HG03280 (cell line): Measurements from ENCODE around the gene SLC1A5.
"Not testable (repeated sequence)": the region's sequence is repeated elsewhere in the genome, so short reads cannot be mapped to it uniquely, and the experiment has no call there.

Source experiments
- ATAC-seq: cut with Tn5 transposase; IDR thresholded peaks from one replicate; pipeline ENCODE4 v1.9.1; 2021; ENCODE audit warnings: mild to moderate bottlenecking, moderate library complexity; ENCODE audit not compliant: unreplicated experiment

The SLC1A5 gene

DNA sequence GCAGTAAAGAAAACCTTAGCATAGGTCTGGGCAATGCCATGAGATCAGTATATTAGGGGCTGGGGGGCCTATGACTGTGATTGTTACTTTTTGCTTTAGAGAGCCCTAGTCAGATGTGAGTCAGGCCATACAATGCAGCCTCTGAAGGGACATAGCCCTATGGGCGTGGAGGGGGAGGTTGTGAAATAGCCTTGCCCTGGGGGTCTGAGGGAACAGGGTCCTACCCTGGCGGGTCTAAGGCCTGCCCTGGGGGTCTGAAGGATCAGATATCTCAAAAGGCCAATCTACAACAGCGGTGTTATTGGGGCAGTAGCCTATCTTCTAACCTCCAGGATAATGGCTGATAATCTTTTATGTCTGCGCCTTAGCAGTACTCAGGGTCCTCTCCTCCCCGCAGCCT is 13.8 kb upstream of the SLC1A5 start:
- no peak for ATAC-seq

DNA sequence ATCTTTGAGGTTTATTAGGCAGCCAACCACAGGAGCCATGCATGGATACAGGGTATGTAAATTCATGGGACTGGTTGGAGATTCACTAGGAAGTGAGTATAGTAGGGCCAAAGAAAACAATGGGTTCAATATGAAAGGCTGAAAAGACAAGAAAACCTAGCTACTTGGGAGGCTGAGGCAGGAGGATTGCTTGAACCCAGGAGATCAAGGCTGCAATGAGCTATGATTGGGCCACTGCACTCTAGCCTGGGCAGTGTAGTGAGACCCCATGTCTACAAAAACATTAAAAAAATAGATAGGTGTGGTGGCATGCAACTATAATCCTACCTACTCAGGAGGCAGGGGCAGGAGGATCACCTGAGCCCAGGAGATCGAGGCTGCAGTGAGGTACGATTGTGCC is 10.3 kb upstream of the SLC1A5 start:
- no peak for ATAC-seq

DNA sequence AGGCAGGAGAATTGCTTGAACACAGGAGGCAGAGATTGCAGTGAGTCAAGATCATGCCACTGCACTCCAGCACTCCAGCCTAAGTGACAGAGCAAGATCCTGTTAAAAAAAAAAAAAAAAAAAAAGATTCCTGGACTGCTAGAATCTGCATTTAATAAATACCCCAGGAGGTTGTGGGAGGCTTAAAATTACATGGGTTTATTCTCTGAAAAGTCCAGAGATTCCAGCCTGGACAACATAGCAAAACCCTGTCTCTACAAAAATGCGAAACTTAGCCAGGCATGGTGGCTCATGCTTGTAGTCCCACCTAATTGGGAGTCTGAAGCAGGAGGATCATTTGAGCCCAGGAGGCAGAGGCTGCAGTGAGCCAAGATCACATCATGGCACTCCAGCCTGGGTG is 9.5 kb upstream of the SLC1A5 start:
- ATAC-seq: no peak

DNA sequence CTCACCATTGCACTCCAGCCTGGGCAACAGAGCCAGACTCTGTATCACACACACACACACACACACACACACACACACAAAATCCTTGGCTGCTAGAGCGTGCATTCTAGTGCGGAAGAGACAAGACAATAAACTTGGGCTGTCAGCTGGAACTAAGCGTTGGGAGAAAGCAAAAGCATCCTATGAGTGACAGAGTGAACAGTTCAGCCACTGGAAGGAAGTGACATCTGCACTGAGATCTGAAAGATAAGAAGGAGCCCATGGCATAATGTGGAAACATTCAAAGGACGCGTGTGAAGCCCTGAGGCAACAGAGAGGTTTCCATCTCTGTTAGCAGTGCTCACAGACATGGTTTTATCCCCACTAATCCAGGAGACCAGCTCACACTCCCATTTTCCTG is 3.5 kb upstream of the SLC1A5 start:
- ATAC-seq: no peak

DNA sequence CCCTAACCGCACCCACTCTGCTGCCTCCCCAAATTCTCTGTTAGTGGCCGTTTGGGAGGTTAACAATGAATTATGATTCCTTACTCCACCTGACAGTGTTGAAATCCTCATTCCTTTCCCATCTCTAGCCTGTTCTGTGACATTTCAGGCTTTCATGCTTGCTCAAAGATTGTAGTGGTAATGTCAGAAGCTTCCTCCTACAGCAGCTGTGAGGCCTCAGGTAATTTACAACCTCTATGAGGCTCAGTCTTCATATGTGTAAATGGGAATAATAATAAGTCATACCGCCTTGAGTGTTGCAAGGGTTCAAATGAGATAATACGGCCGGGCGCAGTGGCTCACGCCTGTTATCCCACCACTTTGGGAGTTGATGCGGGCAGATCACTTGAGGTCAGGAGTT is 977 bp upstream of the SLC1A5 start:
- no peak for ATAC-seq

DNA sequence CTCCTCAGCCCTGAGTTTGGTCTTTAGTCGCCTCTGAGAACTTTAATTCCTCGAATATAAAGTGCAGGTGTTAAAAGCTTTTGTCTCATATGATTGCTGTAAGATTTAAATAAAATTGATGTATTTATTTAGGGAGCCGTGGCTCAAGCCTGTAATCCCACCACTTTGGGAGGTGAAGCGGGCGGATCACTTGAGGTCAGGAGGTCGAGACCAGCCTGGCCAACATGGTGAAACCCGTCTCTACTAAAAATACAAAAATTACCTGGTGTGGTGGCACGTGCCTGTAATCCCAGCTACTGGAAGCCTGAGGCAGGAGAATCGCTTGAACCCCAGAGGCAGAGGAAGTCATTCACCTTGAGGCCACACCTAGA is 559 bp upstream of the SLC1A5 start:
- ATAC-seq: no peak

DNA sequence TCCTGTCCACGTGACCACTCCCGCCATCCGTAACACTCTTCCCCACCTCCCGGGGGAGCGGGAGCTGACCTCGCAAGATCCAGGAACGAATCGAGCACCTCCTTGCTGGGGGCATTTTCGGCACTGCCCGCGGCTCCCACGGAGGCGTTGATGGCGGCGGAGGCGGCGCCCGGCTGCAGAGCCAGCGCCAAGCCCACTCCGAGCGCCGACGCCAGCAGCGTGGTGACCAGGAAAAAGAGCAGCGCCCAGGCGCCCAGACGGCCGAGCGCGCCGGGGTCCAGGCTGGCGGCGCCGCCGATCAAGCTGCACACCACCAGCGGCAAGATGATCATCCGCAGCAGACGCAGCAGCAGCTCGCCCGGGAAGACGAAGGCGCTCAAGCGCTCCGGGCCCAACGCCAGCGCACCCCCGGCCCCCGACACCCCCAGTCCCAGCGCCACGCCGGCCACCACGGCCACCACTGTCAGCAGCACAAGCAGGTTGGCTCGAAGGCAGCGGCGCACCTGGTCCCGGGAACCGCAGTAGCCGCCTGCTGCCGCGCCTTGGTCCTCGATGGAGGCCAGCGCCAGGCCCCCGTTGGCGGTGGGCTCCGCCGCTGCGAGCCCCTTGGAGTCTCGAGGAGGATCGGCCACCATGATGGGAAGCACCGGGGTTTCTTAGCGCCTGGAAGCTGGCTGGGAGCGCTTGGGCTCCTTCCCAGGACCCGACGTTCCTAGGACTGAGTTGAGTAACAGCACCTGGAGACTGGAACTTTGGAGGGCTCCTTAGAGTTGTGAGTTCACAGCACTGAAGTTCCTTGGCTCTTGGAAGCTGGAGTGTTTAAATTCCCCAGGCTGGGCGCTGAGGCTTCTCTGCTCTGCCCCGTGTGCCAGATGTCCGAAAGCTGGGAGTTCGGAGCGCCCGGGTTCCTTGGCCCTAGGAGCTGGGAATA is 798 bp downstream of the SLC1A5 start:
- ATAC-seq: no peak

DNA sequence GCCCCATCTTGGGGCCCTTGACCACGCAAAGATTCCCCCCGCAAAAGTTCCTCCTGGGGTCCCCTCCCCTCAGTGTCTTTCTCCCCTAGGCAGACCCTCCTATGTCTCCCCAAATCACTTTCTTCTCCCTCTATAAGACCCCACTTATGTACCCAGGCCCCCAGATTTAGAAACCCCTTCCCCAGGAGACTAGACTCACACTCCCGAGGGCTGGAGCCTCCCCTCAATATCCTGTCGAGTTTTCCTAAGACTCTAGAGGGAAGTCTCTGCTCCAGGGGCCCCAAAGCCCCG is 1.4 kb downstream of the SLC1A5 start:
- ATAC-seq: no peak

DNA sequence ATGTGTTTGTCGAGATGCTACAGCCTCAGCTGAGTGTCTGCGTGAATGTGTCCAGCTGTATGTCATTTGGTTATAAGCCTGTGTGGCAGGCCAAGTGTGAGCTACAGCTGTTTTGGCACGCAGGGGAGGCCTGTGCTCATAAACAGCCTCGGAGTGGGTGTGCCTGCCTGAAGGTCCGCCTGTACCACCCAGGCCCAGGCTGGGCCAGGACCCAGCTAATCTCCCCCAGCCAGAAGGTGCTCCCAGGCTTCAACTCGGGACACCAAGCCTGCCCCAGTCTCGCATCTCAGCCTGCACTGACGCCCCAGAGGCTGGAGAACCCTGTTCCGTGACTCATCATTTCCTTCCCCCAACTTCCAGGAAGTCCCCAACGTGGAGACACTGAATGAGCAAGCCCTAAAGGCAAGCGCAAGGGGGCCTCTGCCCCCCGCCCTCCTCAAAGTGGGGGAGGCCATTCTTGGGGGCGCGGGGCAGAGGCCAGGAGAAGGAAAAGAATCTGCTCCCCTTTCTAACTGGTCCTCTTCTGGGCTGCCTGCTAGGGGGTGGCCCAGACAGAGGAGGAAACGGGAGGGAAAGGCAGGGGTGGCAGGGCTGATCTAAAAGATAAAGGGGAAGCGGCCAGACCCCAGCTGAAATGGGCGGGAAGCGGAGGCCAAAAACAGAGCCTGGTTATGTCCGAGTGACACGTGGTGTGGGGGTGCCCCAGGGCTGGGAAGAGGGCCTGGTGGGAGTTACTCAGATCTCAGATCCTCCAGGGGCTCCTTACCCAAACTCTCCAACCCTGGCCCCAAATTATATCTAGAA is 2.0 kb downstream of the SLC1A5 start:
- peak; percentile 23 for ATAC-seq

DNA sequence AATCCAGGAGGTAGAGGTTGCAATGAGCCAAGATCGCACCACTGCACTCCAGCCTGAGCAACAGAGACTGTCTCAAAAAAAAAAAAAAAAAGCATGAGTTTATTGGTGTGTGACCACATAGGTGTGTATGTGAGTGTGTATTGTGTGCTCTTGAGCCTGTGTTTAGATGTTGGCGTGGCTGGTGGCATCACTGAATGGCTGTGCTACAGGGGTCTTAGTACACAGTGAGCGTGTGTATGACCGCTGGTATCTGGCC is 2.5 kb downstream of the SLC1A5 start:
- ATAC-seq: no peak

DNA sequence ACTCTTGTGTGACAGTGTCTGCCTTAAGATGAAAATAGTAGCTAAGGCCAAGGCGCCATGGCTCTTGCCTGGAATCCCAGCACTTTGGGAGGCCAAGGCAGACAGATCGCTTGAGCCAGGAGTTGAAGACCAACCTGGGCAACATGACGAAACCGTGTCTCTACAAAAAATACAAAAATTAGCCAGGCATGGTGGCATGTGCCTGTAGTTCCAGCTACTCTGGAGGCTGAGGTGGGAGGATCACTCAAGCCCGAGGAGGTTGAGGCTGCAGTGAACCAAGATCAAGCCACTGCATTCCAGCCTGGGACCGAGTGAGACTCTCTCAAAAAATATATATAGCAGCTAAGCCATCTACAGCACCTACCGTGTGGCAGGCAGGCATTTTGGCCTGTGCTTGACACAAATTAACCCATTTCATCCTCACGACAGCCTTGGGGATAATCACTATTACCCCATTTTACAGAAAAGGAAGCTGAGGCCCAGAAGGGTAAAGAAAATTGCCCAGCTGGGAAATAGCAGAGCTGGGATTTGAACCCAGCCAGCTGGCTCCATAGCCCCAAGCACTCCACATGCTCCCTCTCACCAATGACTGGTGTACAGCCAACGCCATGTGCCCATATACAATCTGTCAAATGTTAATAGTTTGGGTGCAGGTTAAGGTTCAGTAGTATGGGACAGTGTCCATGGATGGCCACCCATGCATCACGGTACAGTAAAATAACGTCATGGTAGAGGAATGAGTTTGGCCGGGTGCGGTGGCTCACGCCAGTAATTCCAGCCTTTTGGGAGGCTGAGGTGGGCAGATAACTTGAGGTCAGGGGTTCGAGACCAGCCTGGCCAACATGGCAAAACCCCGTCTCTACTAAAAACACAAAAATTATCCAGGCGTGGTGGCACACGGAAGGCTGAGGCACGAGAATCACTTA is 3.1 kb downstream of the SLC1A5 start:
- no peak for ATAC-seq

DNA sequence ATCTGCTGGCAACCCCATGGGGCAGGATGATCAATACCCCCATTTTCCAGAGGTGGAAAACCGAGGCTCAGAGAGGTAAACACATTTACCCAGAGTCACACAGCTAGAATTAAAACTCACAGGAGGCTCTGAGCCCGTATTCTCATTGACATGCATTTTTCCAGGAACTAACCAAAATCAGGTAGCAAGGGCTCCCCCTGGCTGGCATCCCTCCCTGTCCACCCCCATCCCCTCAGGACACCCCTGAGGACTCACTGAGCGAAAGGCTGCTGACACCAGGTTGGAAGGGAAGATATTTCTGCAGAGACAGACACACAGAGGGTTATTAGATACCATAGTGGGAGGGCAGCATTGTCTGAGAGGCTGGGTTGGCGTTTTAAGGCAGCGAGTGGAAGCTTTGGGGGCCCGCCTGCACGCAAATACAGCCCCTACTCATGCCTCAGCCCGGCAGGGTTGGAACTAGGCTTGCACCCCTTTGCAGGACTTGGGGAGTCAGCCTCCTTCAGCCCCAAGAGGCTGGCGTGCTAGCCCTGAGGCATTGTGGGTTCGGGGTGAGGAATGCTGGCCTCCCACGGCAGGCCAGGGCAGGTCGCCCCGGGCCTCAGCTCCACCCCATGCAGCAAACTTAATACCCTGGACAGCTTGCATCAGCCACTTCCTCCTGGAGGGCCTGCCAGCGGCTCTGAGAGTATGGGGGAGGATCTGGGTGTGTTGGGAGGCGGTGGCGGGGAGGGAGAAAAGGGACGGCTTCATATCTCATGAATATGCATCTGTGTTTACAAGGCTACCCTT is 3.9 kb downstream of the SLC1A5 start:
- peak; percentile 35 for ATAC-seq

DNA sequence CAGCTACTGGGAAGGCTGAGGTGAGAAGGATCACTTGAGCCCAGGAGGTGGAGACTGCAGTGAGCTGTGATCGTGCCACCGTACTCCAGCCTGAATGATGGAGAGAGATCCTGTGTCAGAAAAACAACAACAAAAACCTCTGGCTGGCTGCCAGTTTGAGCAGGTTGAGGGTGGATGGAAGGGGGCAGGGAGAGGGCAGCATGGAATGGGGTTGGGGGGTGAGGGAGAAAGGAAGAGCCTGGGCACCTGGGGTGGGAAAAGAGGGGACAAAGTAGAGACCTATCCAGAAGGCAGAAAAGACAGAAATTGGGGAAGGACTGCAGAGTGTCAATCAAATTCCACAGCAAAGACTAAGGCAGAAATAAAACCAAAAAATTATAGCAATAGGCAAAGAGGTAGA is 4.7 kb downstream of the SLC1A5 start:
- no peak for ATAC-seq

DNA sequence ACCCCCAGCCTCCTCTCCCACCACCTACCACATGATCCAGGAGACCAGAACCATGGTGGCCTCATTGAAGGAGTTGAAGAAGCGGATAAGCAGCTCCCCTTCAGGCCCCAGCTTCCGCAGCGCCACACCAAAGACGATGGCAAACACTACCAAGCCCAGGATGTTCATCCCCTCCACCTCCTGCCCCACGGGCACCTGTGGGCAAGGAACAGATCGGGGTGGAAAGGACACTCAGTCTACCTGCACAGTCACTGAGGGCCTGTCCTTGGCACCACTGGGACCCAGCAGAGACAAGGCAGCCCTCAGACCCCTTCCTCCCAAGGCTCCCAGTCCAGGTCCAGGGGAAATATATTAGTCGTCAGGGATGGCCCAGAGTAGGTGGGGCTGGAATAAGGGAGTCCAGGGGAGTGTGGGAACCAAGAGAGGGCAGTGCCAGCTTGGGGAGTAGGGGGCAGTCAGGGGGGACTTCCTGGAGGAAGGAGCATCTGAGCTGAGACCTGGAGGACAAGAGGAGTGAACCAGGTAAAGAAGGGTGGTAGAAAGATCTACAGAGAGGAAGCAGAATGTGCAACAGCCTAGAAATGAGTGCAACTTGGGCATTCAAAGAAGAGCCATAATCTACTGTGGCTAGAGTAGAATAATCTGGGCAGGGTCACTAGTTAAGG is 5.9 kb downstream of the SLC1A5 start:
- ATAC-seq: no peak

DNA sequence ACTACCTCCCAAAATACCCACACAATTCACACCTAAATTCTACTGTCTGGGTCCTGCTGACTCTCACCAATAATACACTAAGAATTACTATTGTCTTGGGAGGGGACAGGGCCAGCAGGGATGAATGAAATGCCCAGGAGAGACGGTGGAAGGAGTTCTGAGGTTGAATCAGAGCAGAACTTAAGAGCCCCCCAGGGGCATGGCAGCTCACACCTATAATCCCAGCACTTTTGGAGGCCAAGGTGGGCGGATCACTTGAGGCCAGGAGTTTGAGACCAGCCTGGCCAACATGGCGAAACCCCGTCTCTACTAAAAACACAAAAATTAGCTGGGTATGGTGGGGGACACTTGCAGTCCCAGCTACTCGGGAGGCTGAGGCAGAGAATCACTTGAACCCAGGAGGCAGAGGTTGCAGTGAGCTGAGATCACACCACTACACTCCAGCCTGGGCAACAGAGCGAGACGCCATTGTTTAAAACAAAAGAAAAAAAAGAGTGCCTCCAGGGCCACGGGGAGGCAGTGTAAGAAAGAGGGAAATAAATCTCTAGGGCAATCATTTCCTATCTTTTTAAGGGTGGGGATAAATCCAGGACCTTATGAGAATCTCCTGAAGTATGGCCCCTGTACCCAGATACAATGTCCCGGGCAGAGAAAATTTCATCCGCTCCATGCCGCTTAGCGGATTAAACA is 10.3 kb downstream of the SLC1A5 start:
- ATAC-seq: not testable (repeated sequence)

DNA sequence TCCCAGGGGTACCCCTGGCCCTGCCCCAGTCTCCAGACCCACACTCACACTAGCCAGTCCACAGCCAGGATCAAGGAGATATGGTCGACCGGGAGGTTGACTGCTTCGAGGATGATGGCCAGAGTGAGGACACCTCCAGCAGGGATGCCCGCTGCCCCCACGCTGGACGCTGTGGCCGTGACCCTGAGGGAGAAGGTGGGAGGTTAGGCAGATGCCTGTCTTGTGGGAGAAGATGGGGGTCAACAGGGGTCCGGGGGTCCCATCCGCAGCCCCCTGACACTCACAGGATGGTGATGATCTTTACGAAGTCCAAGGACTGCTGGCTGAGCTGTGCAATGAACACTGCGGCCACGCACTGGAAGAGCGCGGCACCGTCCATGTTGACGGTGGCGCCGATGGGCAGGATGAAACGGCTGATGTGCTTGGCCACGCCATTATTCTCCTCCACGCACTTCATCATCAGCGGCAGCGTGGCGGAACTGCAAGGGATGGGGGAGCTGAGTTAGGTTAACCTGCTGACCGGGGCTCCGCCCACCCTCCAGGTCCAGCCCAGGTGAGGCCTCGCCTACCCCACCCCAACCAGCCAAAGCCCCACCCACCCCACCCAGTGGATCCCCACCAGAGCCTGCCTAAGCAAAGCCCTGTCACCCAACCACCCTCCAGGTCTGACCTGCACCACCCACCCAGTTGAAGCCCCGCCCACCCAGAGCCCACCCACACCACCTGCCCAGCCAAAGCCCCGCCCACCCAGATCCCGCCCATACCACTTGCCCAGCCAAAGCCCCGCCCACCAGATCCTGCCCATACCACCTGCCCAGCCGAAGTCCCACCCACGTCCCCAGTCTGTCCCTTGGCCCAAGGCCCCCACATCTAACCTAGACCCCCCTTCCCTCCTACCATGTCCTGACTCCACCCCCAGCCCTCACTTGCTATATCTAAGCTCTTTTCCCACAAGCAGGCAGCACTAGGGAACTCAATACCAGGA is 11.2 kb downstream of the SLC1A5 start:
- no peak for ATAC-seq

DNA sequence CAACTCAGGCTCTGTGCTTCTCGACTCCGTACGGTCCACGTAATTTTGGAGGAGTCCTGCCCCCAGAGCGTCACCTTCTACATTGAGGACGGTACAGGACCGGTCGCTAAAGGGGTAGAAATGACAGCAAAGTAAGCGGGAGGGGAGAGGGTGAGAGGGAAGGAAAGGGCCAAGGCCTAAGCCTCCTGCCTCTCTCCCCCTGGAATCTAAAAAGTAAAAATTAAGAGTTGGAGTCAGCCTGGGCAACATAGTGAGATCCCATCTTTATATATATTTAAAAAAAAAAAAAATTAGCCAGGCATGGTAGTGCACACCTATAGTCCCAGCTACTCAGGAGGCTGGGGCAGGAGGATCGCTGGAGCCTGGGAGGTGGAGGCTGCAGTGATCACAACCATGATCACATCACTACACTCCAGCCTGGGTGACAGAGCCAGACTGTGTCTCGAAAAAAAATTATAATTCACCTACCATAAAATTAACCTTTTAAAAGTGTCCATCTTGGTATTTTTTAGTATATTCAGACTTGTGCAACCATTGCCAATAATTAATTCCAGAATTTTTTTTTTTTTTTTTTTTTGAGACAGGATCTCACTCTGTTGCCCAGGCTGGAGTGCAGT is 12.6 kb downstream of the SLC1A5 start:
- ATAC-seq: no peak

DNA sequence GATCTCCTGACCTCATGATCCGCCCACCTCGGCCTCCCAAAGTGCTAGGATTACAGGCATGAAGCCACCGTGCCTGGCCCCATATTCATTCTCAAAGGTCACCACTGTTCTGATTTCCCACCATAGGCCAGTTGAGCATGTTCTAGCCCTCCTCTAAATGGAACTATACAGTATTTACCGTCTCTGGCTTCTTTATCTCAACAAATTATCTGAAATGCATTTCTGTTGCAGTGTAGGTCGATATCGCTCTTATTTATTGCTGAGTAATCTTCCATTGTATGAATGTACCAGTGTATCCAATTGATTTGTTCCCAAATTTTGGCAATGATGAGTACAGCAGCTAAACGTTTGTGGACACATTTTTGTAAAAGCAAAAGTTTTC is 15.4 kb downstream of the SLC1A5 start:
- ATAC-seq: no peak
